ENCODE measurements around the gene CCDC57. TPM values are rescaled to one million over a fixed set of nuclear protein-coding genes. Genes with fewer than 3 reads are reported as not detected.

Gene CCDC57
- total and polyA plus RNA-seq, 2 of the 4 experiments (the other 2 are of a cell fraction): 7.3 to 31.3 TPM

- no peaks in the 10 kb centered on the region for H3K9me1 ChIP-seq (ENCODE audit: insufficient read depth, low read length)
- H3K9ac ChIP-seq (ENCODE audit: low read depth, low read length): no peak overlapping the region
- TF ChIP-seq FOS (IDR thresholded peaks at IDR 0.05; ENCODE audit: low read depth, low read length) (no peak), MAZ (IDR thresholded peaks at IDR 0.05; ENCODE audit: borderline replicate concordance, low read depth, low read length) (no peak), USF2 (IDR thresholded peaks at IDR 0.05; ENCODE audit: low read depth, low read length) (no peak), MXI1 (IDR thresholded peaks at IDR 0.05; ENCODE audit: borderline replicate concordance, low read depth, low read length) (no peak), CTCF (conservative IDR thresholded peaks at IDR 0.05; ENCODE audit: low read depth, low read length) (no peak), MAFK (IDR thresholded peaks at IDR 0.05; ENCODE audit: low read depth, low read length) (no peak), RFX5 (IDR thresholded peaks at IDR 0.05; ENCODE audit: low read depth, low read length) (no peak), RAD21 (IDR thresholded peaks at IDR 0.05; ENCODE audit: low read length) (no peak), CHD1 (IDR thresholded peaks at IDR 0.05; ENCODE audit: low read depth, low read length) (no peak), CEBPB (IDR thresholded peaks at IDR 0.05; ENCODE audit: low read depth, low read length) (no peak), NFE2L2 (IDR thresholded peaks at IDR 0.05; ENCODE audit: low read depth, low read length) (no peak)
- no peak overlapping the region for H2BK20ac ChIP-seq (ENCODE audit: low read depth, low read length)
- no peak overlapping the region for H3K4me2 ChIP-seq (ENCODE audit: low read depth, low read length)
- in situ Hi-C loops (cut with MboI; ENCODE audit: low sequenced_read_pairs): no loop called here
- H4K5ac ChIP-seq (ENCODE audit: low read depth, low read length): no peak overlapping the region
- intact Hi-C loops (cut with micrococcal nuclease): no loop called here
- no peak overlapping the region for H2BK15ac ChIP-seq (ENCODE audit: low read depth, low read length)
- no TSS peak for BruUV-seq (replicated peaks)
- H2BK120ac ChIP-seq (ENCODE audit: low read depth, low read length): no peak overlapping the region
- no peak overlapping the region for H3K56ac ChIP-seq (ENCODE audit: extremely low read depth, insufficient read depth, low read length)
- H3K4me1 ChIP-seq (ENCODE audit: control insufficient read depth, insufficient read depth, low read length): no peaks in the 10 kb centered on the region
- 80% methylated on average over 1 of the region's 11 CpGs; no CpG with 5 or more reads in 1 of the 2 experiments for WGBS, 2 experiments (ENCODE audit: extremely low coverage in 2 of 2, insufficient read length in 1 of 2)
- H3K27ac ChIP-seq (ENCODE audit: insufficient read depth, low read length): no peak overlapping the region
- no peak overlapping the region for H4K91ac ChIP-seq (ENCODE audit: insufficient read depth, low read depth, low read length)
- H4K20me1 ChIP-seq (ENCODE audit: insufficient read depth, low read length): no peaks in the 10 kb centered on the region
- DNase-seq (no peak), ATAC-seq (ENCODE audit: low read depth) (no peak)
- H3K4me3 ChIP-seq (ENCODE audit: insufficient read depth, low read depth, low read length): no peak overlapping the region
- no peak overlapping the region for H2AK5ac ChIP-seq (ENCODE audit: low read depth, low read length)
- no peak overlapping the region for H3K18ac ChIP-seq (ENCODE audit: low read depth, low read length)
- no peaks in the 10 kb centered on the region for H3K79me1 ChIP-seq (ENCODE audit: low read depth in 1 of 2, low read length in 2 of 2)
- H2AK9ac ChIP-seq (replicated peaks; ENCODE audit: low read depth, low read length, poor library complexity): no peak overlapping the region
- H2BK5ac ChIP-seq (ENCODE audit: low read depth, low read length, poor library complexity, severe bottlenecking): no peak overlapping the region
- H3K27me3 ChIP-seq (ENCODE audit: control insufficient read depth, insufficient read depth, low read length): no peaks in the 10 kb centered on the region
- H4K8ac ChIP-seq (ENCODE audit: low read depth in 2 of 2, low read length in 2 of 2): no peak overlapping the region
- ChIA-PET POLR2A (ENCODE audit: unreplicated experiment) (interaction anchor here (0.5 kb wide), 1 partner anchor 580 kb away, joined by 3 read pairs; no protein-coding TSS in a partner anchor), CTCF (no interaction called here)
- H3K23ac ChIP-seq (ENCODE audit: low read depth, low read length): no peak overlapping the region
- H3K36me3 ChIP-seq (ENCODE audit: control insufficient read depth, insufficient read depth, low read length): peaks cover 33% of the 10 kb centered on the region
- dilution Hi-C loops (cut with HindIII; ENCODE audit: low sequenced_read_pairs, unreplicated experiment): no loop called here
- no peak overlapping the region for H3K14ac ChIP-seq (replicated peaks; ENCODE audit: low read depth, low read length)
- H3K9me3 ChIP-seq (ENCODE audit: control insufficient read depth, insufficient read depth, low read length): no peaks in the 10 kb centered on the region
- no peak overlapping the region for H2AFZ ChIP-seq (replicated peaks; ENCODE audit: low read length, poor library complexity)
- no peak overlapping the region for H3K4ac ChIP-seq (ENCODE audit: low read depth, low read length)
Measured at GRCh38 chr17:82177276-82177675, 35.4 kb downstream of the CCDC57 start.

All from IMR-90 (cell line).